Suprapubic skin (tissue), 4 donors: ENCODE results near the gene MEFV. TPM values are rescaled to one million over a fixed set of nuclear protein-coding genes. Genes with fewer than 3 reads are reported as not detected.

Experiments used
- DNase-seq, 2 donors: peaks; one replicate each; pipeline ENCODE4 v3.0.0-alpha.2; 2019; ENCODE audit warnings: low spot score in 2 of 2
- H3K27ac ChIP-seq: fragments of 200-600 bp; sonication (generic); one replicate; pipeline ENCODE4 v1.5.1; 2019
- H3K27me3 ChIP-seq: fragments of 200-600 bp; sonication (generic); one replicate; pipeline ENCODE4 v1.5.1; 2019
- H3K36me3 ChIP-seq: fragments of 200-600 bp; sonication (generic); one replicate; pipeline ENCODE4 v1.5.1; 2019
- H3K4me1 ChIP-seq: fragments of 200-600 bp; sonication (generic); one replicate; pipeline ENCODE4 v1.5.1; 2019
- H3K4me3 ChIP-seq: fragments of 200-600 bp; sonication (generic); one replicate; pipeline ENCODE4 v1.5.1; 2019; ENCODE audit warnings: mild to moderate bottlenecking
- H3K9me3 ChIP-seq: fragments of 200-600 bp; sonication (generic); one replicate; pipeline ENCODE4 v1.5.1; 2019
- EP300 ChIP-seq: sonication (generic); formaldehyde crosslinking; IDR thresholded peaks from one replicate; pipeline ENCODE4 v1.6.1; 2017; ENCODE audit warnings: antibody characterized with exemption
- POLR2A ChIP-seq, 2 donors: fragments of 450-650 bp; IDR thresholded peaks; one replicate each; pipeline ENCODE4 v1.6.1; 2017; ENCODE audit warnings: antibody characterized with exemption in 2 of 2, mild to moderate bottlenecking in 2 of 2, moderate library complexity in 2 of 2
- POLR2AphosphoS5 ChIP-seq, 3 donors: sonication (generic); formaldehyde crosslinking; IDR thresholded peaks; one replicate each; pipeline ENCODE4 v1.6.1; 2017; ENCODE audit warnings: antibody characterized with exemption in 3 of 3
- WGBS: methylation state at CpG from one replicate; pipeline ENCODE4 v1.1.5; 2018; 5-methylcytosine and 5-hydroxymethylcytosine counted together
- total RNA-seq, 4 donors: library from RNA; depleted of rRNA; stranded (reverse); fragments of >200 nt; gene quantifications; one replicate each; pipeline ENCODE4 v1.1.0, GENCODE V29; 2016
- TF ChIP-seq, protein P1 (sequence below), 2 donors: fragments of 200-600 bp in 1 of 2; fragments of 450-650 bp in 1 of 2; sonication (generic) in 1 of 2; IDR thresholded peaks; one replicate each; pipeline ENCODE4 v1.5.1; 2016 to 2019; ENCODE audit warnings: antibody characterized with exemption in 2 of 2, mild to moderate bottlenecking in 1 of 2, moderate library complexity in 1 of 2

MEFV gene
- total RNA-seq, 4 donors from 2014 or later: 0.16 to 0.40 (median 0.17) TPM; not detected in 1

DNA sequence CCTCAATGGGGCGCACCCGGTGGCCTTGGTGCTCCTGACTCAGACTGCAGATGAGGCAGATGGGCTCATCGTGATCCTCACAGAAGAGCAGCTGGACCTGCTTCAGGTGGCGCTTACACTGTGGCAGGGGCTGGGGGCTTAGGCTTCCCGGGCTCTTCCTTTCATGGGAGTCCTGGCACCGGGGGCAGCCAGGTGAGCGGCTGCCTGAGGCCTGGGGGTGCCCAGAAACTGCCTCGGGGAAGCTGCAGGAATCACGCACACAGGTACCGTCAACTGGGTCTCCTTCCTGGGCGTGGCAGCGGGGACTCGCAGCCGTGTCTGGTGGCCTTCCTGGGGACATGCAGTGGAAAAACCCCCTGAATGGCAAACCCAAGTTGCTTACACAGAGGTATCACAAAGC lies 7.0 kb downstream of the MEFV start:
- Histone ChIP-seq H3K27me3 (peaks cover 6% of the 10 kb centered on the region), H3K36me3 (no peaks in the 10 kb centered on the region), H3K4me3 (no peak overlapping the region), H3K4me1 (no peaks in the 10 kb centered on the region), H3K27ac (no peak overlapping the region), H3K9me3 (no peaks in the 10 kb centered on the region)
- no peak for DNase-seq
- WGBS: 81% methylated on average over 6 of the region's 14 CpGs
- TF ChIP-seq, protein P1, sequence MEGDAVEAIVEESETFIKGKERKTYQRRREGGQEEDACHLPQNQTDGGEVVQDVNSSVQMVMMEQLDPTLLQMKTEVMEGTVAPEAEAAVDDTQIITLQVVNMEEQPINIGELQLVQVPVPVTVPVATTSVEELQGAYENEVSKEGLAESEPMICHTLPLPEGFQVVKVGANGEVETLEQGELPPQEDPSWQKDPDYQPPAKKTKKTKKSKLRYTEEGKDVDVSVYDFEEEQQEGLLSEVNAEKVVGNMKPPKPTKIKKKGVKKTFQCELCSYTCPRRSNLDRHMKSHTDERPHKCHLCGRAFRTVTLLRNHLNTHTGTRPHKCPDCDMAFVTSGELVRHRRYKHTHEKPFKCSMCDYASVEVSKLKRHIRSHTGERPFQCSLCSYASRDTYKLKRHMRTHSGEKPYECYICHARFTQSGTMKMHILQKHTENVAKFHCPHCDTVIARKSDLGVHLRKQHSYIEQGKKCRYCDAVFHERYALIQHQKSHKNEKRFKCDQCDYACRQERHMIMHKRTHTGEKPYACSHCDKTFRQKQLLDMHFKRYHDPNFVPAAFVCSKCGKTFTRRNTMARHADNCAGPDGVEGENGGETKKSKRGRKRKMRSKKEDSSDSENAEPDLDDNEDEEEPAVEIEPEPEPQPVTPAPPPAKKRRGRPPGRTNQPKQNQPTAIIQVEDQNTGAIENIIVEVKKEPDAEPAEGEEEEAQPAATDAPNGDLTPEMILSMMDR (IDR thresholded peaks at IDR 0.05): no peak
- TF ChIP-seq EP300: no peak

- 83% methylated on average over 1 of the region's 1 CpG for WGBS
- Histone ChIP-seq H3K27ac (no peak overlapping the region), H3K27me3 (peaks cover 7% of the 10 kb centered on the region), H3K36me3 (no peaks in the 10 kb centered on the region), H3K4me3 (no peak overlapping the region), H3K4me1 (no peaks in the 10 kb centered on the region), H3K9me3 (no peaks in the 10 kb centered on the region)
- TF ChIP-seq POLR2A (IDR thresholded peaks at IDR 0.05) (no peak), EP300 (no peak), POLR2AphosphoS5 (IDR thresholded peaks at IDR 0.05) (no peak)
- TF ChIP-seq, protein P1 (IDR thresholded peaks at IDR 0.05): no peak
- no peak for DNase-seq
These were observed 7.4 kb downstream of the MEFV start for GRCh38 chr16:3249020-3249419.

- Histone ChIP-seq H3K27me3 (peaks cover 10% of the 10 kb centered on the region), H3K4me1 (no peaks in the 10 kb centered on the region), H3K27ac (no peak overlapping the region), H3K9me3 (no peaks in the 10 kb centered on the region), H3K36me3 (no peaks in the 10 kb centered on the region), H3K4me3 (no peak overlapping the region)
- TF ChIP-seq POLR2A (IDR thresholded peaks at IDR 0.05) (no peak), POLR2AphosphoS5 (IDR thresholded peaks at IDR 0.05) (no peak), EP300 (no peak)
- TF ChIP-seq, protein P1 (IDR thresholded peaks at IDR 0.05): no peak
- 90% methylated on average over 5 of the region's 5 CpGs for WGBS
- no peak for DNase-seq
These were observed 7.8 kb downstream of the MEFV start for GRCh38 chr16:3248596-3248995.

- no peak for DNase-seq
- H3K4me3 ChIP-seq: no peak overlapping the region
- H3K9me3 ChIP-seq: no peaks in the 10 kb centered on the region
- no peak overlapping the region for H3K27ac ChIP-seq
- TF ChIP-seq, protein P1 (IDR thresholded peaks at IDR 0.05): no peak
- no peak for TF ChIP-seq POLR2AphosphoS5 (IDR thresholded peaks at IDR 0.05)
- TF ChIP-seq EP300: no peak
- no peak for TF ChIP-seq POLR2A (IDR thresholded peaks at IDR 0.05)
- WGBS: 93% methylated on average over 9 of the region's 10 CpGs
- H3K27me3 ChIP-seq: peaks cover 17% of the 10 kb centered on the region
- no peaks in the 10 kb centered on the region for H3K4me1 ChIP-seq
- H3K36me3 ChIP-seq: no peaks in the 10 kb centered on the region
These were observed 9.6 kb downstream of the MEFV start for GRCh38 chr16:3246876-3247275.

DNA sequence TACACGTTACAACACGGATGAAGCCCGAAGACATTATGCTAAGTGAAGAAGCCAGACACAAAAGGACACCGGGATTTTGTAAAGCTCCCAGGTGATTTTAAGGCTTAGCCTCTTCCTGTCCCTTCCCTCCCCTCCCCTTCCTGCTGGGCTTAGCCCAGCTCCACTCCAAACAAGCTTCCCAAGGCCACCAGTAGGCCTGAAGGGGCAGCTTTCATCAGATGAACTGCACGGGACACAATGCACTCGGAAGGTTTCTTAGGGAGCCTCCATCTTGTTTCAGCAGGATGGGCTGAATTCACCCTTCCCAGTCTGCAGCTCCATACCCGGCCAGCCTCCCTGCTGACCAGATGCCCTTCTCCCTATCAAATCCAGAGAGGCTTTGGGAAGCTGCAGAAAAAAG lies 10.4 kb downstream of the MEFV start:
- 80% methylated on average over 7 of the region's 7 CpGs for WGBS

More for the DNA sequence above, 10.4 kb downstream of the MEFV start:
- Histone ChIP-seq H3K4me3 (no peak overlapping the region), H3K4me1 (no peaks in the 10 kb centered on the region), H3K9me3 (no peaks in the 10 kb centered on the region), H3K27ac (no peak overlapping the region), H3K27me3 (peaks cover 19% of the 10 kb centered on the region), H3K36me3 (no peaks in the 10 kb centered on the region)
- TF ChIP-seq, protein P1 (IDR thresholded peaks at IDR 0.05): no peak
- TF ChIP-seq POLR2A (IDR thresholded peaks at IDR 0.05) (no peak), EP300 (no peak), POLR2AphosphoS5 (IDR thresholded peaks at IDR 0.05) (no peak)
- DNase-seq: no peak
